HepG2 (cell line): Measurements from ENCODE around the gene MIEF2.

Experiments
- ATF1 ChIP-seq: IDR thresholded peaks from 2 replicates; pipeline ENCODE4 v1.6.1; 2016; ENCODE audit warnings: mild to moderate bottlenecking, control low read depth
- BHLHE40 ChIP-seq: IDR thresholded peaks from 2 replicates; pipeline ENCODE4 v1.6.1; 2011; ENCODE audit warnings: low read length, improper control_type of control experiment
- SP1 ChIP-seq, 2 experiments: fragments of 450-650 bp in 1 of 2; sonication (generic) in 1 of 2; formaldehyde crosslinking in 1 of 2; IDR thresholded peaks; 2 replicates each; pipeline versions ENCODE4 v1.4.0 to v1.6.1; 2016 to 2020; ENCODE audit warnings: missing genetic modification reagents in 1 of 2
- TCF7L2 ChIP-seq: IDR thresholded peaks from 2 replicates; pipeline ENCODE4 v1.6.1; 2011; ENCODE audit warnings: mild to moderate bottlenecking, low read depth, low read length, moderate library complexity
- ZBTB7A ChIP-seq: sonication (generic); formaldehyde crosslinking; IDR thresholded peaks from 2 replicates; pipeline ENCODE4 v1.8.0; 2022; ENCODE audit warnings: mild to moderate bottlenecking, missing genetic modification reagents
- ZFP36 ChIP-seq: fragments of 150-350 bp; IDR thresholded peaks from 2 replicates; pipeline ENCODE4 v1.6.1; 2018; ENCODE audit warnings: borderline replicate concordance, low read length, low read depth; ENCODE audit not compliant: partially characterized antibody
- ZNF350 ChIP-seq: sonication (generic); formaldehyde crosslinking; IDR thresholded peaks from 2 replicates; pipeline ENCODE4 v1.4.0; 2020; ENCODE audit warnings: mild to moderate bottlenecking, low read depth, missing genetic modification reagents, borderline replicate concordance
- ZNF354B ChIP-seq: sonication (generic); formaldehyde crosslinking; IDR thresholded peaks from 2 replicates; pipeline ENCODE4 v1.8.0; 2022; ENCODE audit warnings: mild to moderate bottlenecking, missing genetic modification reagents
- TF ChIP-seq, protein P1 (sequence below): sonication (generic); formaldehyde crosslinking; IDR thresholded peaks from 2 replicates; pipeline ENCODE4 v1.4.0; 2020; ENCODE audit warnings: missing genetic modification reagents
- TF ChIP-seq, protein P2 (sequence below): sonication (generic); formaldehyde crosslinking; IDR thresholded peaks from 2 replicates; pipeline ENCODE4 v1.5.0; 2020; ENCODE audit warnings: mild to moderate bottlenecking, missing genetic modification reagents, moderate library complexity
- TF ChIP-seq, protein P3 (sequence below), 2 experiments: fragments of 450-650 bp in 1 of 2; sonication (generic) in 1 of 2; formaldehyde crosslinking in 1 of 2; IDR thresholded peaks; 2 replicates each; pipeline versions ENCODE4 v1.6.1 to v1.8.0; 2016 to 2022; ENCODE audit warnings: antibody characterized with exemption in 1 of 2, mild to moderate bottlenecking in 1 of 2, missing genetic modification reagents in 1 of 2
- TF ChIP-seq, protein P4 (sequence below), 2 experiments: IDR thresholded peaks; 2 replicates each; pipeline ENCODE4 v1.6.1; 2011 to 2012; ENCODE audit warnings: low read length in 2 of 2, borderline replicate concordance in 1 of 2, low read depth in 1 of 2, mild to moderate bottlenecking in 1 of 2, moderate library complexity in 1 of 2

DNA sequence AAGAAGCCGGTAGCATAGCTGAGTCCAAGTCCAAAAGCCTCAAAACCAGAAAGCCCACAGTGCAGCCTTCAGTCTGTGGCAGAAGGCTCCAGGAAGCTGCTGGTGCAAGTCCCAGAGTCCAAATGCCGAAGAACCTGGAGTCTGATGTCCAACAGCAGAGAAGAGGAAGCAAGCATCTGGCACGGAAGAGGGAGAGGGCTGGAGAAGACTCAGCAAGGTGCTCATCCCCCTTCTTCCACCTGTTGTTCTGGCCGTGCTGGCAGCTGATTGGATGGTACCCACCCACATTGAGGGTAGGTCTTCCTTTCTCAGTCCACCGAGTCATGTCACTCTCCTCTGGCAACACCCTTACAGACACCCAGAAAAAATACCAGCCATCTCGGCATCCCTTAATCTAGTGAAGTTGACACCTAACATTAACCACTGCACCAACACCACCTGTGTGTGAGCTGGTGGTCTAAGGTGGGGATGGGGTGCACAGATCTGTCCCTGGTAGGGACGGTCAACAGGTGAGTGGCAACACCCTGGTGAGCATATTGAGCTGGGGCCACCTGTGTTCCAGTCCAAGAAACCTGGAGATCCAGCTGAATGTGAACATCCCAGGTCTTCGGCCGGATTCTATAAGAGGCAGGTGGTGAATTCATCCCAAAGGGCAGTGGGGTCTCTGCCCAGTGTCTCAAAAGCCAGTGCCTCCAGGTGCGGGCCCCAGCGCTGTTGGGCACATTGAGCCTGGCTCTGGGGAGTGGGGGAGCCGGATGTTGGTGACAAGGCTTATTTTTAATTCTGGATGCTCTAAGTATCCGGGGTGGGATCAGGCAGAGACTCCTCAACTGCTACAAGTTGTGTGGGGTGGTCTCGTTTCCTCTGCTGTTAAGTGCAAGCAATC is 9.8 kb downstream of the MIEF2 start:
- TF ChIP-seq ZBTB7A (CRISPR knock-in tag) (no peak), SP1 (IDR thresholded peaks at IDR 0.05) (no peak), SP1 (CRISPR knock-in tag; IDR thresholded peaks at IDR 0.05) (no peak), ATF1 (CRISPR knock-in tag) (no peak), ZFP36 (no peak), BHLHE40 (no peak), TCF7L2 (no peak), ZNF350 (no peak), ZNF354B (no peak)
- TF ChIP-seq, protein P1, sequence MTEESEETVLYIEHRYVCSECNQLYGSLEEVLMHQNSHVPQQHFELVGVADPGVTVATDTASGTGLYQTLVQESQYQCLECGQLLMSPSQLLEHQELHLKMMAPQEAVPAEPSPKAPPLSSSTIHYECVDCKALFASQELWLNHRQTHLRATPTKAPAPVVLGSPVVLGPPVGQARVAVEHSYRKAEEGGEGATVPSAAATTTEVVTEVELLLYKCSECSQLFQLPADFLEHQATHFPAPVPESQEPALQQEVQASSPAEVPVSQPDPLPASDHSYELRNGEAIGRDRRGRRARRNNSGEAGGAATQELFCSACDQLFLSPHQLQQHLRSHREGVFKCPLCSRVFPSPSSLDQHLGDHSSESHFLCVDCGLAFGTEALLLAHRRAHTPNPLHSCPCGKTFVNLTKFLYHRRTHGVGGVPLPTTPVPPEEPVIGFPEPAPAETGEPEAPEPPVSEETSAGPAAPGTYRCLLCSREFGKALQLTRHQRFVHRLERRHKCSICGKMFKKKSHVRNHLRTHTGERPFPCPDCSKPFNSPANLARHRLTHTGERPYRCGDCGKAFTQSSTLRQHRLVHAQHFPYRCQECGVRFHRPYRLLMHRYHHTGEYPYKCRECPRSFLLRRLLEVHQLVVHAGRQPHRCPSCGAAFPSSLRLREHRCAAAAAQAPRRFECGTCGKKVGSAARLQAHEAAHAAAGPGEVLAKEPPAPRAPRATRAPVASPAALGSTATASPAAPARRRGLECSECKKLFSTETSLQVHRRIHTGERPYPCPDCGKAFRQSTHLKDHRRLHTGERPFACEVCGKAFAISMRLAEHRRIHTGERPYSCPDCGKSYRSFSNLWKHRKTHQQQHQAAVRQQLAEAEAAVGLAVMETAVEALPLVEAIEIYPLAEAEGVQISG (CRISPR knock-in tag) = no peak
- TF ChIP-seq, protein P2, sequence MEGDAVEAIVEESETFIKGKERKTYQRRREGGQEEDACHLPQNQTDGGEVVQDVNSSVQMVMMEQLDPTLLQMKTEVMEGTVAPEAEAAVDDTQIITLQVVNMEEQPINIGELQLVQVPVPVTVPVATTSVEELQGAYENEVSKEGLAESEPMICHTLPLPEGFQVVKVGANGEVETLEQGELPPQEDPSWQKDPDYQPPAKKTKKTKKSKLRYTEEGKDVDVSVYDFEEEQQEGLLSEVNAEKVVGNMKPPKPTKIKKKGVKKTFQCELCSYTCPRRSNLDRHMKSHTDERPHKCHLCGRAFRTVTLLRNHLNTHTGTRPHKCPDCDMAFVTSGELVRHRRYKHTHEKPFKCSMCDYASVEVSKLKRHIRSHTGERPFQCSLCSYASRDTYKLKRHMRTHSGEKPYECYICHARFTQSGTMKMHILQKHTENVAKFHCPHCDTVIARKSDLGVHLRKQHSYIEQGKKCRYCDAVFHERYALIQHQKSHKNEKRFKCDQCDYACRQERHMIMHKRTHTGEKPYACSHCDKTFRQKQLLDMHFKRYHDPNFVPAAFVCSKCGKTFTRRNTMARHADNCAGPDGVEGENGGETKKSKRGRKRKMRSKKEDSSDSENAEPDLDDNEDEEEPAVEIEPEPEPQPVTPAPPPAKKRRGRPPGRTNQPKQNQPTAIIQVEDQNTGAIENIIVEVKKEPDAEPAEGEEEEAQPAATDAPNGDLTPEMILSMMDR = no peak
- TF ChIP-seq, protein P3, sequence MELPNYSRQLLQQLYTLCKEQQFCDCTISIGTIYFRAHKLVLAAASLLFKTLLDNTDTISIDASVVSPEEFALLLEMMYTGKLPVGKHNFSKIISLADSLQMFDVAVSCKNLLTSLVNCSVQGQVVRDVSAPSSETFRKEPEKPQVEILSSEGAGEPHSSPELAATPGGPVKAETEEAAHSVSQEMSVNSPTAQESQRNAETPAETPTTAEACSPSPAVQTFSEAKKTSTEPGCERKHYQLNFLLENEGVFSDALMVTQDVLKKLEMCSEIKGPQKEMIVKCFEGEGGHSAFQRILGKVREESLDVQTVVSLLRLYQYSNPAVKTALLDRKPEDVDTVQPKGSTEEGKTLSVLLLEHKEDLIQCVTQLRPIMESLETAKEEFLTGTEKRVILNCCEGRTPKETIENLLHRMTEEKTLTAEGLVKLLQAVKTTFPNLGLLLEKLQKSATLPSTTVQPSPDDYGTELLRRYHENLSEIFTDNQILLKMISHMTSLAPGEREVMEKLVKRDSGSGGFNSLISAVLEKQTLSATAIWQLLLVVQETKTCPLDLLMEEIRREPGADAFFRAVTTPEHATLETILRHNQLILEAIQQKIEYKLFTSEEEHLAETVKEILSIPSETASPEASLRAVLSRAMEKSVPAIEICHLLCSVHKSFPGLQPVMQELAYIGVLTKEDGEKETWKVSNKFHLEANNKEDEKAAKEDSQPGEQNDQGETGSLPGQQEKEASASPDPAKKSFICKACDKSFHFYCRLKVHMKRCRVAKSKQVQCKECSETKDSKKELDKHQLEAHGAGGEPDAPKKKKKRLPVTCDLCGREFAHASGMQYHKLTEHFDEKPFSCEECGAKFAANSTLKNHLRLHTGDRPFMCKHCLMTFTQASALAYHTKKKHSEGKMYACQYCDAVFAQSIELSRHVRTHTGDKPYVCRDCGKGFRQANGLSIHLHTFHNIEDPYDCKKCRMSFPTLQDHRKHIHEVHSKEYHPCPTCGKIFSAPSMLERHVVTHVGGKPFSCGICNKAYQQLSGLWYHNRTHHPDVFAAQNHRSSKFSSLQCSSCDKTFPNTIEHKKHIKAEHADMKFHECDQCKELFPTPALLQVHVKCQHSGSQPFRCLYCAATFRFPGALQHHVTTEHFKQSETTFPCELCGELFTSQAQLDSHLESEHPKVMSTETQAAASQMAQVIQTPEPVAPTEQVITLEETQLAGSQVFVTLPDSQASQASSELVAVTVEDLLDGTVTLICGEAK (IDR thresholded peaks at IDR 0.05) = no peak
- TF ChIP-seq, protein P3 (CRISPR knock-in tag; IDR thresholded peaks at IDR 0.05) = no peak
- TF ChIP-seq, protein P4, sequence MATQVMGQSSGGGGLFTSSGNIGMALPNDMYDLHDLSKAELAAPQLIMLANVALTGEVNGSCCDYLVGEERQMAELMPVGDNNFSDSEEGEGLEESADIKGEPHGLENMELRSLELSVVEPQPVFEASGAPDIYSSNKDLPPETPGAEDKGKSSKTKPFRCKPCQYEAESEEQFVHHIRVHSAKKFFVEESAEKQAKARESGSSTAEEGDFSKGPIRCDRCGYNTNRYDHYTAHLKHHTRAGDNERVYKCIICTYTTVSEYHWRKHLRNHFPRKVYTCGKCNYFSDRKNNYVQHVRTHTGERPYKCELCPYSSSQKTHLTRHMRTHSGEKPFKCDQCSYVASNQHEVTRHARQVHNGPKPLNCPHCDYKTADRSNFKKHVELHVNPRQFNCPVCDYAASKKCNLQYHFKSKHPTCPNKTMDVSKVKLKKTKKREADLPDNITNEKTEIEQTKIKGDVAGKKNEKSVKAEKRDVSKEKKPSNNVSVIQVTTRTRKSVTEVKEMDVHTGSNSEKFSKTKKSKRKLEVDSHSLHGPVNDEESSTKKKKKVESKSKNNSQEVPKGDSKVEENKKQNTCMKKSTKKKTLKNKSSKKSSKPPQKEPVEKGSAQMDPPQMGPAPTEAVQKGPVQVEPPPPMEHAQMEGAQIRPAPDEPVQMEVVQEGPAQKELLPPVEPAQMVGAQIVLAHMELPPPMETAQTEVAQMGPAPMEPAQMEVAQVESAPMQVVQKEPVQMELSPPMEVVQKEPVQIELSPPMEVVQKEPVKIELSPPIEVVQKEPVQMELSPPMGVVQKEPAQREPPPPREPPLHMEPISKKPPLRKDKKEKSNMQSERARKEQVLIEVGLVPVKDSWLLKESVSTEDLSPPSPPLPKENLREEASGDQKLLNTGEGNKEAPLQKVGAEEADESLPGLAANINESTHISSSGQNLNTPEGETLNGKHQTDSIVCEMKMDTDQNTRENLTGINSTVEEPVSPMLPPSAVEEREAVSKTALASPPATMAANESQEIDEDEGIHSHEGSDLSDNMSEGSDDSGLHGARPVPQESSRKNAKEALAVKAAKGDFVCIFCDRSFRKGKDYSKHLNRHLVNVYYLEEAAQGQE (IDR thresholded peaks at IDR 0.05; ENCODE audit: borderline replicate concordance in 1 of 2, low read depth in 1 of 2, low read length in 2 of 2) = no peak
